ENCODE data around the gene MLYCD.

Gene MLYCD

GRCh38 chr16:83923581-83924365 lies 24.9 kb downstream of the MLYCD start:
- no peaks in the 10 kb centered on the region for H3K9me3 ChIP-seq (ENCODE audit: control insufficient read depth, low read length)
- WGBS, 2 experiments: 94 to 95% methylated on average over 31 of the region's 31 CpGs
- H3K4me3 ChIP-seq (ENCODE audit: insufficient read depth, low read depth, low read length): no peak overlapping the region
- H3K27me3 ChIP-seq (ENCODE audit: control insufficient read depth, insufficient read depth, low read length, poor library complexity, severe bottlenecking): no peaks in the 10 kb centered on the region
- no peak overlapping the region for H3K27ac ChIP-seq (ENCODE audit: insufficient read depth, low read depth, low read length, poor library complexity, severe bottlenecking)
- peaks cover 3% of the 10 kb centered on the region for H3K4me1 ChIP-seq (ENCODE audit: control insufficient read depth, insufficient read depth, low read length)
- peaks cover 5% of the 10 kb centered on the region for H3K36me3 ChIP-seq (ENCODE audit: control insufficient read depth, insufficient read depth, low read length)

DNA sequence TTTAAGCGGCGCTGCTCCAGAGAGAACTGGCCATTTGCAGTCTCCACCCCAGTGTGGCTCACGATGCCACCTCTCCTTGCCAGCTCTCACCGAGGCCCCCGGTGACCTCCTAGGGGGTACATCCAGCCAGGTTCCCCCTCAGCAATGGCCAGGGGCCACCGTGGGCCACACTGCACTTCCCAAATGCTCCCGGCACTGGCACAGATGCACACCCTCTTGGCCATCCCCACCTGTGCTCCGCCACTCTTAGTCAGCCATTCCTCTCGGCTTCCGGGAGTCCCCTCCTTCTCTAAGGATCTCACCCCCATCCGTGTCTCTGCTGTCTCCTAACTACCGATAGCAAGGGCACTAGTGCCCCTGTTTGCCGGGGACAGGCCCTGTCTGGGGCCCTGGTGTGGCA lies 25.8 kb downstream of the MLYCD start:
- Histone ChIP-seq H3K4me1 (ENCODE audit: control insufficient read depth, insufficient read depth, low read length) (peaks cover 3% of the 10 kb centered on the region), H3K36me3 (ENCODE audit: control insufficient read depth, insufficient read depth, low read length) (no peaks in the 10 kb centered on the region), H3K4me3 (ENCODE audit: insufficient read depth, low read depth, low read length) (no peak overlapping the region), H3K27ac (ENCODE audit: insufficient read depth, low read depth, low read length, poor library complexity, severe bottlenecking) (no peak overlapping the region), H3K9me3 (ENCODE audit: control insufficient read depth, low read length) (no peaks in the 10 kb centered on the region), H3K27me3 (ENCODE audit: control insufficient read depth, insufficient read depth, low read length, poor library complexity, severe bottlenecking) (no peaks in the 10 kb centered on the region)
- 89 to 91% methylated on average over 13 of the region's 13 CpGs for WGBS, 2 experiments

DNA sequence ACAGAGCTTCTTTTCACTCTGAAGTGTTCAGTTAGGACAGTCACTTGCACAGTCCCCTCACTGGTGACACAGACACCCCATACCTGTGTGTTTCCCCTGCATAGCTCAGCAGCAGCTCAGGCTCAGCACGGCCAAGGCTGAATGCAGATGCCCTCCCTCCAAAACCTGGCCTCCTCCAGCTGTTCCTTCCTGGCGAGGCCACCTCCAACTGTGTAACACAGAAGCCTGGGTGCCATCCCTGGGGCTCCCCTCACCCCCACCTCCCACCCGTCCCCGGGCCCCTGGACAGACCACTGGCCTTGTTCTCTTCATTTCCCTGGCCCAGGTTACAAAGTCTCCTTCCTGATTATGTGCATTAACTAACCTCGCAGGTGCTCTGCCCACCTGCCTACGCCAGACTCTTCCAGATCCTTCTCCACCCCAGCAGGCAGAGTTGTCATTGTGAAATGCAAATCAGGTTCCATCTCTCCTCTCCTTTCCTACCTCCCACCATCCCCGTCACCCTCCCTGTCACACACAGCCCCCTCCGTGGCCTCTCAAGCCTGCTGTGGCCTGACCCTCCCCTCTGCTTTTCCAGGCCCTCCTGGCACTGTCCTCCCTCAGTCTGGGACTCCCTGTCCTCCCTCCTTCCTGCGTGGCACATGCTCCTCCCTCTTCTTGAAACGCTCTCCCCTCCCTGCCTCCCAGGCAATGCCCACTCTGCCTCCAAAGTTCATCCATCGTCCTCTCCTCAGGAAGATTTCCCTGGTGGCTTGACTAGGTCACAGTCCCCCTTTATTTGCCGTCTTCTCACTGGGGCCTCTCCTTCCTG lies 26.4 kb downstream of the MLYCD start:
- Histone ChIP-seq H3K4me3 (ENCODE audit: insufficient read depth, low read depth, low read length) (no peak overlapping the region), H3K4me1 (ENCODE audit: control insufficient read depth, insufficient read depth, low read length) (peaks cover 3% of the 10 kb centered on the region), H3K9me3 (ENCODE audit: control insufficient read depth, low read length) (no peaks in the 10 kb centered on the region), H3K27me3 (ENCODE audit: control insufficient read depth, insufficient read depth, low read length, poor library complexity, severe bottlenecking) (no peaks in the 10 kb centered on the region), H3K36me3 (ENCODE audit: control insufficient read depth, insufficient read depth, low read length) (no peaks in the 10 kb centered on the region), H3K27ac (ENCODE audit: insufficient read depth, low read depth, low read length, poor library complexity, severe bottlenecking) (no peak overlapping the region)
- 84 to 86% methylated on average over 12 of the region's 12 CpGs for WGBS, 2 experiments

DNA sequence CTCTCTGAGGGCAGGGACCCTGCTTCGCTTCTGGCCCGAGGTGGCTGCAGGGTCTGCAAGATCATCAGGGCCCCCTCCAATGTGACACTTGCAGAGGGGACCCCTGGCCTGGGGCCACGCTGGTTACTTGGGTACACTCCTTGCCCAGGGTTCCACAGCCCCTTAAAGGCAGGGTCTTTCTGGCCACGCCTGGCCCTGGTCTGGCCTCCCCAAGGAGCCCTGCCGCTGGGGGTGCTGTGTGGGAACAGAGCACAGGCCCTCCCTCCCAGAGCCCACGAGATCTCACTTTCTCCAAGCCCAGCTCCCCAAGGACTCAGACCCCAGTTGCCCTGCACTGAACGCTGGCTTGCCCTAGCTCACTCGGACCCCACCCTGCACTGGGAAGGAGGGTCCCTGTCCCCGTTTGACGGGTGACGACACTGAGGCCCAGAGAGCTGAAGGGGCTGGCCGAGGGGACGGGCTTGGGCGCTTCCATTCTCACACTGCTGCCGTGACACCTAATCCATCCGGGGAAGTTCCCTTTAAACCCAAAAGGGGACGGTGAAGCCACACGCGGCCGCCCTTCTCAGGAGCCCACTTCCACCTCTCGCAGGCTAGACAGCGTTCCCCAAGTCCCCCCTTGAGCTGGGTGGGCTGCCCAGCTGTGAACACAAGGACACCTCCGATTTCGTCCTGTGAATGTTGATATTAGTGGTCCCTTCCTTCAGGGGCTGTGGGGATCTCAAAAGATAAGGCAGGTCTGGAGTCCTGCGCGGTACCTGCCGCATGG lies 27.2 kb downstream of the MLYCD start:
- Histone ChIP-seq H3K36me3 (ENCODE audit: control insufficient read depth, insufficient read depth, low read length) (no peaks in the 10 kb centered on the region), H3K27me3 (ENCODE audit: control insufficient read depth, insufficient read depth, low read length, poor library complexity, severe bottlenecking) (no peaks in the 10 kb centered on the region), H3K4me3 (ENCODE audit: insufficient read depth, low read depth, low read length) (no peak overlapping the region), H3K9me3 (ENCODE audit: control insufficient read depth, low read length) (no peaks in the 10 kb centered on the region), H3K4me1 (ENCODE audit: control insufficient read depth, insufficient read depth, low read length) (peaks cover 3% of the 10 kb centered on the region), H3K27ac (ENCODE audit: insufficient read depth, low read depth, low read length, poor library complexity, severe bottlenecking) (no peak overlapping the region)
- WGBS, 2 experiments: 72 to 74% methylated on average over 27 of the region's 27 CpGs

DNA sequence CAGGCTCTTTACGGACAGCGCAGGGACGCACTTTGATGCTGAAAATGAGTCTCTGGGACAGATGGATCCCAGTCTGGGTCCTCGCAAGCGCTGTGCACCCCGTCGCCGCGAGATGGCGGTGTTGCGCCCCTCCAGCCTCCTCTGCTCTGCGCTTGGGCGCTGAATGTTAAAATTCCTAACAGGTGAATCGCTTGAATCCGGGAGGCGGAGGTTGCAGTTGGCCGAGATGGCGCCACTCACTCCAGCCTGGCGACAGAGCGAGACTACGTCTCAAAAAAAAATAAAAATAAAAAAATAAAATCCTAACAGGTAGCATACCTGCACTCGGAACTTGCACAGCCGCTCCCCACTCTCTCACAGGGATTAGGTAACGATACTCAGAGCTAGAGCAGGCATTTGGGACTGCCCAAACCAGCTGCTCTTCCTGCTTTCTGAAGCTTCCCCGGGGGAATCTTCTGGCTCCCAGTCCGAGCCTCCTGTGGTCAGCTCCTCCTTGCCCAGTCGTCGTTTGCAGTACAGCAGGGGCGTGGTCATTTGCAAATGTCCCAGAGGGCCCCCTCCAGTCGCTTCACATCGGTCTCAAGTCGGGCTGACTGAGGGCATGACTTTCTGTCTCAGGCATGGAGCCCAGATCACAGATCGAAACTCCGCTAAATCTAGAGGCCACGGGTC lies 27.9 kb downstream of the MLYCD start:
- Histone ChIP-seq H3K27ac (ENCODE audit: insufficient read depth, low read depth, low read length, poor library complexity, severe bottlenecking) (no peak overlapping the region), H3K4me3 (ENCODE audit: insufficient read depth, low read depth, low read length) (no peak overlapping the region), H3K9me3 (ENCODE audit: control insufficient read depth, low read length) (no peaks in the 10 kb centered on the region), H3K36me3 (ENCODE audit: control insufficient read depth, insufficient read depth, low read length) (no peaks in the 10 kb centered on the region), H3K27me3 (ENCODE audit: control insufficient read depth, insufficient read depth, low read length, poor library complexity, severe bottlenecking) (no peaks in the 10 kb centered on the region), H3K4me1 (ENCODE audit: control insufficient read depth, insufficient read depth, low read length) (peaks cover 3% of the 10 kb centered on the region)
- WGBS, 2 experiments: 8% methylated on average over 35 of the region's 35 CpGs

GRCh38 chr16:83928341-83929055 lies 29.6 kb downstream of the MLYCD start:
- no peaks in the 10 kb centered on the region for H3K9me3 ChIP-seq (ENCODE audit: control insufficient read depth, low read length)
- H3K36me3 ChIP-seq (ENCODE audit: control insufficient read depth, insufficient read depth, low read length): no peaks in the 10 kb centered on the region
- H3K27me3 ChIP-seq (ENCODE audit: control insufficient read depth, insufficient read depth, low read length, poor library complexity, severe bottlenecking): no peaks in the 10 kb centered on the region
- H3K4me3 ChIP-seq (ENCODE audit: insufficient read depth, low read depth, low read length): no peak overlapping the region
- peaks cover 3% of the 10 kb centered on the region for H3K4me1 ChIP-seq (ENCODE audit: control insufficient read depth, insufficient read depth, low read length)
- no peak overlapping the region for H3K27ac ChIP-seq (ENCODE audit: insufficient read depth, low read depth, low read length, poor library complexity, severe bottlenecking)
- WGBS, 2 experiments: 92 to 95% methylated on average over 16 of the region's 16 CpGs

GRCh38 chr16:83929811-83930555 lies 31.1 kb downstream of the MLYCD start:
- Histone ChIP-seq H3K36me3 (ENCODE audit: control insufficient read depth, insufficient read depth, low read length) (no peaks in the 10 kb centered on the region), H3K27ac (ENCODE audit: insufficient read depth, low read depth, low read length, poor library complexity, severe bottlenecking) (no peak overlapping the region), H3K4me3 (ENCODE audit: insufficient read depth, low read depth, low read length) (no peak overlapping the region), H3K9me3 (ENCODE audit: control insufficient read depth, low read length) (no peaks in the 10 kb centered on the region), H3K4me1 (ENCODE audit: control insufficient read depth, insufficient read depth, low read length) (peaks cover 3% of the 10 kb centered on the region), H3K27me3 (ENCODE audit: control insufficient read depth, insufficient read depth, low read length, poor library complexity, severe bottlenecking) (no peaks in the 10 kb centered on the region)
- 94 to 95% methylated on average over 17 of the region's 17 CpGs for WGBS, 2 experiments

GRCh38 chr16:83930730-83931500 lies 32.0 kb downstream of the MLYCD start:
- H3K27me3 ChIP-seq (ENCODE audit: control insufficient read depth, insufficient read depth, low read length, poor library complexity, severe bottlenecking): no peaks in the 10 kb centered on the region
- no peak overlapping the region for H3K27ac ChIP-seq (ENCODE audit: insufficient read depth, low read depth, low read length, poor library complexity, severe bottlenecking)
- no peaks in the 10 kb centered on the region for H3K36me3 ChIP-seq (ENCODE audit: control insufficient read depth, insufficient read depth, low read length)
- no peak overlapping the region for H3K4me3 ChIP-seq (ENCODE audit: insufficient read depth, low read depth, low read length)
- H3K4me1 ChIP-seq (ENCODE audit: control insufficient read depth, insufficient read depth, low read length): peaks cover 3% of the 10 kb centered on the region
- WGBS, 2 experiments: 93% methylated on average over 22 of the region's 22 CpGs
- no peaks in the 10 kb centered on the region for H3K9me3 ChIP-seq (ENCODE audit: control insufficient read depth, low read length)

All from ectodermal cell (in vitro differentiated cells).